Activated naive CD8-positive, alpha-beta T cell treated with anti-CD3 and anti-CD28 coated beads for 36 hours (primary cell): ENCODE data around the gene OSBP2. TPM values are rescaled to one million over a fixed set of nuclear protein-coding genes. Genes with fewer than 3 reads are reported as not detected.

ENCODE experiments used
- DNase-seq: peaks from one replicate; pipeline ENCODE4 v3.0.0; 2021
- H3K27ac Mint-ChIP-seq: one replicate; pipeline ENCODE4 v1.8.0; 2022; ENCODE audit warnings: mild to moderate bottlenecking, moderate library complexity, mixed read lengths
- H3K27me3 Mint-ChIP-seq: one replicate; pipeline ENCODE4 v1.8.0; 2022; ENCODE audit warnings: mild to moderate bottlenecking, mixed read lengths
- H3K36me3 Mint-ChIP-seq: one replicate; pipeline ENCODE4 v1.8.0; 2021; ENCODE audit warnings: mild to moderate bottlenecking, mixed read lengths
- H3K4me1 Mint-ChIP-seq: one replicate; pipeline ENCODE4 v1.8.0; 2021; ENCODE audit warnings: mixed read lengths
- H3K4me3 Mint-ChIP-seq: one replicate; pipeline ENCODE4 v1.8.0; 2022; ENCODE audit warnings: mild to moderate bottlenecking, moderate library complexity, mixed read lengths
- H3K9me3 Mint-ChIP-seq: one replicate; pipeline ENCODE4 v1.8.0; 2022; ENCODE audit warnings: mixed read lengths
- total RNA-seq, 2 experiments: library from RNA; stranded (reverse); gene quantifications; one replicate each; pipeline ENCODE4 v1.2.3, GENCODE V29; 2021

OSBP2 gene
- total RNA-seq, 2 experiments from 2014 or later: 0.45 to 0.84 TPM

DNA sequence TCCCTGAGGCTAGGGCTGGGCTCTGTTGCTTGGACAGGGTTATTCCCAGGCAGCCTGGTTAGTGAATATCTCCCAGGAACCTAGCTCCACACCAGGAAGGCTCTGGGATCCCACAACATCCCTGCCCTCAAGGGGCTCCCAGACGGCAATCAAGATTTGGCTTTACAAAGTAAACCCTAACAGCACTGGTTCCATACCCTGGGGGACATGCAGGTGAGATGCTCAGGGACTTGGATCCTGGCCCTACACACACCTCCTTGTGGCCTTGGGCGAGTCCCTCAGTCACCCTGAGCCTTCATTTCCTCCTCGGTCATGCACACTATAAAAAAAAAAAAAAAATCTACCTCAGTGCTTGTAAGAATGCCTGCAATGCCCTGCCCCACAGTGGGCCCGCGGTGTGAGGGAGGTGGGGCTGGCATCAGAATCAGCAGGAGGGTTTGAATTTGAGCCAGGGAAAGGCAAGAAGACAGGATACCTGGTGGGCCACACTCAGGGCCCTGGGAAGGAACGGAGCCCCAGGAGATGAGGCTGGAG, 187.6 kb downstream of the OSBP2 start:
- H3K4me3 Mint-ChIP-seq: no peak overlapping the region
- H3K9me3 Mint-ChIP-seq: no peaks in the 10 kb centered on the region
- peaks cover 2% of the 10 kb centered on the region for H3K36me3 Mint-ChIP-seq
- no peak for DNase-seq
- no peaks in the 10 kb centered on the region for H3K27me3 Mint-ChIP-seq
- no peak overlapping the region for H3K27ac Mint-ChIP-seq
- H3K4me1 Mint-ChIP-seq: no peaks in the 10 kb centered on the region

DNA sequence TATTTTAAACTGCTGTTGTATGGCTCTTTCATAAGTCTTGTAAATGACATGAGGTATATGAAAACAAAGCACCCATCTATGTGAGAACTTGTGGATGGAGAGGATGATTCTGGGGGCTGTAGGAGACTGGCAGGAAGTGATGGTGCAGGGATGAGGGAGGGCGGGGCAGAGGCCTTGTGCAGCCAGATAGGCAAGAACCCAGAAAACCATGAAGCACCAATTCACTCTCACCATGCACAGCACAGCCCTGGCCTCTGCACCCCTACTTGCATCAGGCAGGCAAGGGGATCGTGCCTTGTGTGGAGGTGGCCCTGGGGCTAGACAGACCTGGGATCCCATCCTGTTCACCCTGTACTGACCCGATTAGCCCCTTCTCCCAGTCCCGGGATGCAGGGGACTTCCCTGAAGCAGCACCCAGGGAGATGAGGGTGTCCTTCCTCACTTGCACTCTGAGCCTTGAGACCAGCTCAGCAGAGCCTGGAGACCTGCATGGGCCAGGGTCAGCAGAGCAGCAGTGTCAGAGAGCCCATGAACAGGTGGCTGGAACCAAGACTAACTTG, 188.4 kb downstream of the OSBP2 start:
- peaks cover 2% of the 10 kb centered on the region for H3K36me3 Mint-ChIP-seq
- H3K9me3 Mint-ChIP-seq: no peaks in the 10 kb centered on the region
- no peak overlapping the region for H3K4me3 Mint-ChIP-seq

DNA sequence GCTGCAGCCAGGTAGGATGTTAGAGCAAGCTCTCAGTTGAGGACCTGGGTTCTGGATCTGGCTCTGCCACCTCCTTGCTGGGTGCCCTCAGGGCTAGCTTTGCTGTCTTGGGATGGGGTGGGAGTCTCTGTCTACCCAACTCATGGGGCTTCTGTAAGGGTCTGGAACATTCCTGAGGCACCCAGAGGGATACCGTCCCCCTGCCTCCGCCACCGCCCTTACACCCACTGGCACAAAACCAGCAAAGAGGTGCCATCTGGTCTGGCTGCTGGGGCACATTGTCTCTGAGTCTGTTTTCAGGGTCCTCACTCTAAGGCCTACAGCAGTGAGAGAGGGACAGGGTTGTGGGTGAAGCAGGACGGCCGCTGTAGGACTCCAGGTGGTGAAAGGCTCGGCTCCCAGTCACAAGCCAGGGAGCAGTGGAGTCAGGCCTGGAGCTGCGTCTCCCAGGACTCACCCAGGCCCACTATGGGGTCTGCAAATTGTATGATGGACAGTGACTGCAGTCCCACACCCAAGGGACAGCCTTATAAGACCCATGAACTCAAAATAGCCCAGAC, 189.0 kb downstream of the OSBP2 start:
- H3K27me3 Mint-ChIP-seq: no peaks in the 10 kb centered on the region
- peaks cover 2% of the 10 kb centered on the region for H3K36me3 Mint-ChIP-seq
- H3K4me3 Mint-ChIP-seq: no peak overlapping the region
- H3K9me3 Mint-ChIP-seq: no peaks in the 10 kb centered on the region
- no peak overlapping the region for H3K27ac Mint-ChIP-seq
- no peak for DNase-seq
- no peaks in the 10 kb centered on the region for H3K4me1 Mint-ChIP-seq

More for the DNA sequence above, 188.4 kb downstream of the OSBP2 start:
- DNase-seq: no peak
- H3K4me1 Mint-ChIP-seq: no peaks in the 10 kb centered on the region
- no peaks in the 10 kb centered on the region for H3K27me3 Mint-ChIP-seq
- H3K27ac Mint-ChIP-seq: no peak overlapping the region

DNA sequence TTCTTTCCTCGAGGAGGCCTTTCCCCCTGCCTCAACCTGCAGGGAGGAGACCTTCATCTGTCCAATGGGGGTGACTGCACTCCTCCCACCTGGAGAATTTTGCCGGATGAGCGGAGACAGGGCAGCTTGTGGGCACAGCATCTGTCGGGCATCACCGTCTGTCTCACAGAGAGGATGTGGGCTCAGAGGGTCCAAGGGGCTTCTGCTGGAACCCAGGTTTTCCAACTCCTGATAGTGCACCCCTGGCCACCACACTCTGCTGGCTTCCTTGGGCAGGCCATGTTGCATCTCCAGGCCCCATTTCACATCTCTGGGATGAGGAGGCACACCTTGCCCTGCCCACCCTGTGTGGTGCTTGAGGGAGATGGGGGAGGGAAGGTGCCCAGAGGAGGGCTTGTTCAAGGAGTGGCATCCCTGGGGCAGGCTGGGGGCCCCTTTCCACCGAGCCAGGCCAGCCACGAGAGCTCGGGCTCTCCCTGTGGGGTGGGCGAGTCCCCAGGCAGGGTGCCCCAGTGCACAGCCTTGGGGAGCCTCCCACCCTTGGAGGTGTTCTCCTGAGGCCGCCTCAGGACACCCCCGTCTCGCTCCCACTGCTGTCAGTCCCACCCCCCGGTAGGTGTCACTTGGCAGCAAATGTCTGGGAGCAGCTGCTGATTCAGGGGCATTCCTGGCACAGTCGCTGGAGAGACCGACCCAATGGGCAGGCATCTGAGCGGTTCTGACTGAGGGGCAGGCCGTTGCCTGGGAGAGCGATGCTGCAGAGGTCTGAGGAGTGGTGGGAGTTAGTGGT, 189.7 kb downstream of the OSBP2 start:
- Mint-ChIP-seq H3K27ac (no peak overlapping the region), H3K27me3 (no peaks in the 10 kb centered on the region), H3K4me3 (no peak overlapping the region), H3K4me1 (no peaks in the 10 kb centered on the region), H3K9me3 (no peaks in the 10 kb centered on the region), H3K36me3 (peaks cover 2% of the 10 kb centered on the region)
- no peak for DNase-seq

DNA sequence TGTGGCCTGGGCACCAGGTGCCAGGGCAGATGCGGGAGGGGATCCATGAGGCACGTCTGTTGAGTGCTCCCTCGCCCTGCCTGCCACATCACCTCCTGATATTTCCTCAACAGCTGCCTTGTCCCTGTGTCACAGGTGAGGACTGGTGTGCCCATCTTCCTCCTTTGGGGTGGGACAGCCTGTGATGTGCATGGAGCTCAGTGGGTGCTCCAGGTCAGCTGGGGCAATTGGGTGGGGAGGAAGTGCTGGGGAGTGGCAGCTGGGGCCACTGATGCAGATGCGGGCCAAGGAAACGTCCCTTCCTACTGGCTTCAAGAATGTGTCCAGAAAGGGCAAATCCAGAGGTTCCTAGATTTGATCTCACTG, 190.3 kb downstream of the OSBP2 start:
- H3K4me1 Mint-ChIP-seq: no peaks in the 10 kb centered on the region
- no peaks in the 10 kb centered on the region for H3K27me3 Mint-ChIP-seq
- H3K4me3 Mint-ChIP-seq: no peak overlapping the region
- DNase-seq: no peak
- peaks cover 2% of the 10 kb centered on the region for H3K36me3 Mint-ChIP-seq
- no peak overlapping the region for H3K27ac Mint-ChIP-seq
- no peaks in the 10 kb centered on the region for H3K9me3 Mint-ChIP-seq

DNA sequence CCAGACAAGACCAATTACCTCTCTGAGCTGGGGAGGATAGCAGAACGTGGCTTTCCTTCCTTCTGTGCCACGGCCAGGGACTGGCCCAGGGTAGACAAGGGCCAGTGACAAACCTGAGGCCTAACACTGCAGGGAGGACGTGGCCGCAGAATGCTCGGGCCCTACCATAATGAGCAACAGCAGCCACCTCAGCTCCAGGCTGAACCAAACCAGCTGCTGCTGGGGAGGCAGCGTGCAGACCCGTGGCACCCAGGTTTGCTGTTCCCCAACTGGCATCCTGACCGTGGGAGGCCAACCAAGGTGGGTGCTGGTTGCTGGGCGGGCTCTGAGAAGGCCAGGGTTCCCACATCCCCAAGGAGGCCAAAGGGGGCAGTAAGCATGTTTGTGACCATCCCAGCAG, 190.9 kb downstream of the OSBP2 start:
- peaks cover 2% of the 10 kb centered on the region for H3K36me3 Mint-ChIP-seq

DNA sequence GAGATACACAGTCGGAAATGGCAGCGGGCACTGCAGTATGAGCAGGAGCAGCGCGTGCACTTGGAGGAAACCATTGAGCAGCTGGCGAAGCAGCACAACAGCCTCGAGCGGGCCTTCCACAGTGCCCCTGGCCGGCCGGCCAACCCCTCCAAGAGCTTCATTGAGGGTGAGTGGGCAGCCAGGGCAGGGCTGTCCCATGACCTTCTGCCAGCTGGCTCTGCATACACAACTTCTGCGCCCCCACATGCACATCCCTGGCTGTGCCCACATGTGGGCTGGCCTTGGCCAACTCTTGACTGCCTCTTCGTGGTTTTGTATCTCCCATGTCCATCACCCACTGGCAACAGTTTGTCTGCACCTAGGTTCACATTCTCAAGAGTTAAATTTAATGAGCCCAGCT, 192.8 kb downstream of the OSBP2 start:
- H3K36me3 Mint-ChIP-seq: peaks cover 4% of the 10 kb centered on the region
- H3K27me3 Mint-ChIP-seq: no peaks in the 10 kb centered on the region
- no peak for DNase-seq

More for the DNA sequence above, 190.9 kb downstream of the OSBP2 start:
- H3K9me3 Mint-ChIP-seq: no peaks in the 10 kb centered on the region
- H3K27ac Mint-ChIP-seq: no peak overlapping the region
- no peak overlapping the region for H3K4me3 Mint-ChIP-seq
- no peaks in the 10 kb centered on the region for H3K4me1 Mint-ChIP-seq
- H3K27me3 Mint-ChIP-seq: no peaks in the 10 kb centered on the region
- DNase-seq: no peak

DNA sequence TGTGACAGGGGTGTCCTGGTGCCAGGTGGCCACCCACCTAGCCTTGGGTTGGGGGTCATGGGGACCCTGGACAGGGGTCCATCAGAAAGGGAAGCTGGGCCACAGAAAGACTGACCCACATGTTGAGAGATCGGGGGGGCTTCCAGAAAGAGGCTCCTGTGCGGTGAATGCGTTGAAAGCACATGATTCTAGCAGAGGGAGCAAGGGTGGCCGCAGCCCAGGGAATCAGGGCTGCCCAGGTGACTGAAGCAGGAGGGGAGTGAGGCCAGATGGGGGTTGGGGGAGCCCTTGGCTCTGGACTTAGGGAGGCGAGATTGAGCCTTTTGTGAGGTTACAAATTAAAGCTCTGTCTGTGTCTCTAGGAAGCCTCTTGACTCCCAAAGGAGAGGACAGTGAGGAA, 193.2 kb downstream of the OSBP2 start:
- DNase-seq: no peak
- peaks cover 4% of the 10 kb centered on the region for H3K36me3 Mint-ChIP-seq
- H3K27ac Mint-ChIP-seq: no peak overlapping the region

More for the DNA sequence above, 192.8 kb downstream of the OSBP2 start:
- H3K4me1 Mint-ChIP-seq: no peaks in the 10 kb centered on the region
- no peak overlapping the region for H3K4me3 Mint-ChIP-seq
- no peaks in the 10 kb centered on the region for H3K9me3 Mint-ChIP-seq
- H3K27ac Mint-ChIP-seq: no peak overlapping the region

DNA sequence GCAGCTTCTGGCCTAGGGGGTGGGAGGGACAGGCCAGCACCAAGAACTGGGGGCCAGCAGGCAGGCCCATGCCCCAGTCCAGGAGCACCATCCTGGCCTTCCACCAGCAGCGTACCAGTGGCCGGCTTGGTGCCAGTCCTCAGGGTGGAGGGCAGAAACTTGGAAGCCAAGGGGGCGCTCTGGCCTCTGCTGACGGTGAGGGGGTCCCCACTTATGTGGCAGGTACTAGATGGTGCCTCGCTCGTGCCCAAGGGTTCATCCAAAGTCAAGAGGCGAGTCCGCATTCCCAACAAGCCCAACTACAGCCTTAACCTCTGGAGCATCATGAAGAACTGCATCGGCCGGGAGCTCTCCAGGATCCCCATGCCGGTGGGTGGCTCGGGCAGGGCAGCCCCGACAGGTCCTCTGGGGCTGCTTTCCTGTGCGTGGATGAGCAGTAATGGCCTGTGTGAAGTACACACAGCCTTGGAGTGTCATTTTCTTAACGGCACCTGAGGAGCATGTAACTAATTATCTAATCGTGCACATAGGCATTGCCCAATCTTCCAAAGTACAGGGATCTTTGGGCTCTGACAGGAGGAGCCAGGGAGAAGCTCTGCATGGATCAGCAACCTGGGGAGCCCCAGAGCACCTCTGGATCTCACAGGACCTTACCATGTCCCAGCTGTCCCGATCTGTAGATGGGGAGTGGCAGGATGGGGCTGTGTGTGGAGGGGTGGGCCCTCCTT, 194.8 kb downstream of the OSBP2 start:
- H3K4me3 Mint-ChIP-seq: no peak overlapping the region
- H3K4me1 Mint-ChIP-seq: peaks cover 9% of the 10 kb centered on the region
- no peak for DNase-seq
- peaks cover 4% of the 10 kb centered on the region for H3K36me3 Mint-ChIP-seq
- H3K9me3 Mint-ChIP-seq: no peaks in the 10 kb centered on the region
- H3K27ac Mint-ChIP-seq: no peak overlapping the region
- no peaks in the 10 kb centered on the region for H3K27me3 Mint-ChIP-seq

More for the DNA sequence above, 193.2 kb downstream of the OSBP2 start:
- no peaks in the 10 kb centered on the region for H3K27me3 Mint-ChIP-seq
- no peaks in the 10 kb centered on the region for H3K4me1 Mint-ChIP-seq
- no peaks in the 10 kb centered on the region for H3K9me3 Mint-ChIP-seq
- H3K4me3 Mint-ChIP-seq: no peak overlapping the region

DNA sequence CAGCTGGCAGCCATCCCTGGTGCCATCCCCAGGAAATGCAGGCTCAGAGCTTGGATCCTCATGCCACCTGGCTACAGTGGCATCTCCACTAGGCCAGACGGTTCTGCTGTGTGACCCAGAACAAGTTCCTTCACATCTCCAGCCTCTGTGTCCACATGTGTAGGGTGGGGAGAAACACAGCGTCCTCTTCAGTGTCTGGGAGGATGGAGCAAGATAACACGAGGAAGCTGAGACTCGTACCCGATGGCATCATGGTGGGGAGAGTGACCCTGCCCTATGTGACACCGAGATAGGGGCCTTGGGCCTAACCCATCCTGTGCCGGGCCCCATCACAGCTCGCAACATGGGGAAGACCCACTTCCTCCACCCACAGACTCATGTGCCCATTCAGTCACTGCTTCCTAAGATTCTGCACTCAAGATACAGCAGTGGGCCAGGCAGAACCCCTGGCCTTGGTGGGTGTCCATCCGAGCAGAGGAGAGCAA, 195.4 kb downstream of the OSBP2 start:
- DNase-seq: no peak
- peaks cover 4% of the 10 kb centered on the region for H3K36me3 Mint-ChIP-seq
- H3K27me3 Mint-ChIP-seq: no peaks in the 10 kb centered on the region
- H3K4me3 Mint-ChIP-seq: no peak overlapping the region
- H3K4me1 Mint-ChIP-seq: peaks cover 14% of the 10 kb centered on the region
- no peak overlapping the region for H3K27ac Mint-ChIP-seq
- no peaks in the 10 kb centered on the region for H3K9me3 Mint-ChIP-seq

DNA sequence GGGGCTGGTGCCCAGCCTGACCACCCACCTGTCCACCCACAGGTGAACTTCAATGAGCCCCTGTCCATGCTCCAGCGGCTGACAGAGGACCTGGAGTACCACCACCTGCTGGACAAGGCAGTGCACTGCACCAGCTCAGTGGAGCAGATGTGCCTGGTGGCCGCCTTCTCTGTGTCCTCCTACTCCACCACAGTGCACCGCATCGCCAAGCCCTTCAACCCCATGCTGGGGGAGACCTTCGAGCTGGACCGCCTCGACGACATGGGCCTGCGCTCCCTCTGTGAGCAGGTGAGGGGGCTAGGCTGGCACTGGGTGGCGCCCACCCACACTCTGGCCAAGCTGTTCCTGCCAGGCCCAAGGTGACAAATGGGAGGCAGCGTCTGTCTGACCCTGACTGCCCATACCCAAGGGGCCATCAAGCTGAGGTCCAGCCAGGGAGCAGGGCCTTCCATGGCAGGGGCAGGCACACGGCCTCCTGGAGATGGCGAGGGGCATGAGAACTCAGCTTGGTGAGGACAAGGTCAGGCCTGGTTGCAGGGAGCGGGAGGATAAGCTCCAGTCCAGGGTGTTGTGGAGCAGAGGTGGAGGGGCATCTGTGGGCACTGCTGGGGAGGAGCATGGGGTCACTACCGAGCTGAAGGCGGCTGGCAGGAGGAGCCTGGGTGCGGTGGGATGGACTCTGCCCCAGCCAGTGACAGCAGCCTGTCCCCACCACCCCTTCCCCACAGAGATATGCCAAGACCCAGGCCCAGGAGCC, 196.2 kb downstream of the OSBP2 start:
- Mint-ChIP-seq H3K4me1 (peaks cover 14% of the 10 kb centered on the region), H3K27ac (no peak overlapping the region), H3K36me3 (peaks cover 4% of the 10 kb centered on the region), H3K27me3 (no peaks in the 10 kb centered on the region), H3K4me3 (no peak overlapping the region), H3K9me3 (no peaks in the 10 kb centered on the region)
- peak; percentile 20 for DNase-seq

DNA sequence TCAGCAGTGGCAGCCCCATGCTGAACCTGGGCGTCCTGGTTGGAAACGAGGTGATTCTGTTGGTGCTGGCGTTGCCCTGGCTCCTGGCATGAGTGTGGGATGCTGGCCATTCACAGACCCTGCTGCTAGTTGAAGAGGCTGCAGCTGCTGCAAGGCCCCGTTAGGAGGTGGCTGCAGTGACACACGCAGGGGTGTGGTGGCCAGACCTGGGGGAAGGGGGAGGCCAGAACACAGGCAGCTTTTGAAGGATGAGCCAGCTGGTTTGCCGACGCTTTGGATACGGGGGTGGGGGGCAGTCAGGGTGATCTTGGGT, 196.7 kb downstream of the OSBP2 start:
- Mint-ChIP-seq H3K4me1 (peaks cover 14% of the 10 kb centered on the region), H3K4me3 (no peak overlapping the region)
- no peak for DNase-seq

DNA sequence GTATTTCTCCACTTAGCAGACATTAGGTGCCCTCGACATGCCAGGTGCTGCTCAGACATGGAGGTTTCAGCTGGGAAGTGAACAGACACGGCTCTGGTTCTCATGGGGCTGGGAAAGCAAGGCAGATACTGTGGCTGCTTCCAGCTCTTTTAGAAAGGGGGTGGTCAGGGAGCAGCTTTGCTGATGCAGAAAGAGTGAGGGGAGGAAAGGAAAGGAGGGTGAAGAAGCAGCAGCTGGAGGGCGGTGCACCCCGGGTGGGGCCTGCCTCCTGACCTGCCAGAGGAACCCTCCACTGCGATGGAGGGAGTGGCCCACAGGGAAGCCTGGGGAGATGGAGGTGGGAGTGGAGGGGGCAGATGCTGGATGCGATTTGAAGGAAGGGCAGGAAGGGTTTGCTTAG, 197.1 kb downstream of the OSBP2 start:
- peaks cover 14% of the 10 kb centered on the region for H3K4me1 Mint-ChIP-seq
- H3K9me3 Mint-ChIP-seq: no peaks in the 10 kb centered on the region
- no peak for DNase-seq

More for the DNA sequence above, 196.7 kb downstream of the OSBP2 start:
- Mint-ChIP-seq H3K9me3 (no peaks in the 10 kb centered on the region), H3K36me3 (peaks cover 4% of the 10 kb centered on the region), H3K27me3 (no peaks in the 10 kb centered on the region), H3K27ac (no peak overlapping the region)

DNA sequence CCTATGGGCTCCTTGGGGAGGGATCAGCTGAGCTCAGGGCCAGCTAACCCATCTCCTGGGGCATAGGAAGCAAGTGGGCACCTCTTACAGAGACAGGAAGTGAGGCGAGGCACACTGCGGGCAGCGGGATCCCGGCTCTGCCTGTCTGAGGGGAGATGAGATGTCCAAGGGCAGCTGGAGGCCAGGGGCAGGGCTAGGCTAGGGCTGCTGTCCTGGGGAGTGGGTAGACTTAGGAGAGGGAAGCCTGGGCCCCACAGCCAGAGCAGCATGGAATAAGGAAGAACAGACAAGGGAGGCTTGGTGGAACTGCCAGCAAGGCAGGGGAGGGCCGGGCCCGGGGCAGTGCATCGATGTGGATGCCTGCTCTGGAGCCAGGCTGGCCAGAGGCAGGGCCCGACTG, 197.6 kb downstream of the OSBP2 start:
- H3K36me3 Mint-ChIP-seq: peaks cover 4% of the 10 kb centered on the region
- H3K27me3 Mint-ChIP-seq: no peaks in the 10 kb centered on the region
- no peak for DNase-seq
- H3K4me1 Mint-ChIP-seq: peaks cover 14% of the 10 kb centered on the region
- H3K4me3 Mint-ChIP-seq: no peak overlapping the region
- no peaks in the 10 kb centered on the region for H3K9me3 Mint-ChIP-seq
- H3K27ac Mint-ChIP-seq: no peak overlapping the region

More for the DNA sequence above, 197.1 kb downstream of the OSBP2 start:
- Mint-ChIP-seq H3K27me3 (no peaks in the 10 kb centered on the region), H3K4me3 (no peak overlapping the region), H3K27ac (no peak overlapping the region), H3K36me3 (peaks cover 2% of the 10 kb centered on the region)
